Mesenchymal stem cell (in vitro differentiated cells and primary cell): Measurements from ENCODE around the gene KCNJ13.

Experiments
- DNase-seq: peaks from one replicate; pipeline ENCODE4 v3.0.0-alpha.2; 2013
- H2AFZ ChIP-seq: one replicate; pipeline ENCODE4 v1.6.1; 2013; ENCODE audit warnings: low read depth, mild to moderate bottlenecking, control low read depth, inconsistent platforms, low read length, moderate library complexity
- H2AK5ac ChIP-seq: 2 replicates; pipeline ENCODE4 v1.6.1; 2013; ENCODE audit warnings: low read length, moderate library complexity, mild to moderate bottlenecking, inconsistent platforms; ENCODE audit not compliant: severe bottlenecking
- H2BK120ac ChIP-seq: one replicate; pipeline ENCODE4 v1.6.1; 2013; ENCODE audit warnings: low read depth, mild to moderate bottlenecking, inconsistent platforms, low read length, moderate library complexity
- H2BK12ac ChIP-seq, 2 experiments: one replicate each; pipeline ENCODE4 v1.6.1; 2013; ENCODE audit warnings: inconsistent platforms in 2 of 2, low read length in 2 of 2, mild to moderate bottlenecking in 2 of 2, moderate library complexity in 2 of 2, control low read depth in 1 of 2
- H2BK15ac ChIP-seq: one replicate; pipeline ENCODE4 v1.6.1; 2013; ENCODE audit warnings: mild to moderate bottlenecking, low read depth, inconsistent platforms; ENCODE audit not compliant: poor library complexity, severe bottlenecking
- H2BK5ac ChIP-seq: 2 replicates; pipeline ENCODE4 v1.6.1; 2013; ENCODE audit warnings: low read depth, mild to moderate bottlenecking, low read length, control low read depth, inconsistent platforms; ENCODE audit not compliant: poor library complexity, severe bottlenecking
- H3K14ac ChIP-seq, 2 experiments: one replicate each; pipeline ENCODE4 v1.6.1; 2013; ENCODE audit warnings: inconsistent platforms in 2 of 2, low read length in 2 of 2, control low read depth in 1 of 2, mild to moderate bottlenecking in 1 of 2, moderate library complexity in 1 of 2
- H3K18ac ChIP-seq, 2 experiments: one replicate each; pipeline ENCODE4 v1.6.1; 2013; ENCODE audit warnings: inconsistent platforms in 2 of 2, low read length in 2 of 2, control low read depth in 1 of 2, low read depth in 1 of 2, mild to moderate bottlenecking in 1 of 2
- H3K23ac ChIP-seq, 2 experiments: one replicate each; pipeline ENCODE4 v1.6.1; 2013; ENCODE audit warnings: inconsistent platforms in 2 of 2, low read length in 2 of 2, mild to moderate bottlenecking in 2 of 2, moderate library complexity in 2 of 2, control low read depth in 1 of 2
- H3K27ac ChIP-seq: 2 replicates; pipeline ENCODE4 v1.5.1; 2013; ENCODE audit warnings: mild to moderate bottlenecking, moderate library complexity, low read length, control low read depth, inconsistent platforms; ENCODE audit not compliant: poor library complexity, severe bottlenecking
- H3K27me3 ChIP-seq, 2 experiments: 2 replicates each; pipeline versions ENCODE4 v1.6.1 to v1.7.0; 2013; ENCODE audit warnings: low read length in 2 of 2, mild to moderate bottlenecking in 2 of 2, moderate library complexity in 2 of 2, control low read depth in 1 of 2, inconsistent platforms in 1 of 2; ENCODE audit not compliant: control insufficient read depth in 1 of 2, insufficient read depth in 1 of 2
- H3K36me3 ChIP-seq, 2 experiments: 2 replicates each; pipeline versions ENCODE4 v1.6.1 to v1.7.0; 2013; ENCODE audit warnings: low read length in 2 of 2, control low read depth in 1 of 2, inconsistent platforms in 1 of 2, low read depth in 1 of 2, mild to moderate bottlenecking in 1 of 2; ENCODE audit not compliant: insufficient read depth in 2 of 2, control insufficient read depth in 1 of 2
- H3K4ac ChIP-seq, 2 experiments: one replicate each; pipeline ENCODE4 v1.6.1; 2013; ENCODE audit warnings: inconsistent platforms in 2 of 2, low read length in 2 of 2, mild to moderate bottlenecking in 2 of 2, moderate library complexity in 2 of 2, control low read depth in 1 of 2, low read depth in 1 of 2
- H3K4me1 ChIP-seq: 2 replicates; pipeline ENCODE4 v1.6.1; 2013; ENCODE audit warnings: low read depth, low read length, control low read depth; ENCODE audit not compliant: control insufficient read depth, insufficient read depth
- H3K4me2 ChIP-seq: 2 replicates; pipeline ENCODE4 v1.6.1; 2013; ENCODE audit warnings: low read length, mild to moderate bottlenecking, inconsistent platforms; ENCODE audit not compliant: poor library complexity, severe bottlenecking
- H3K4me3 ChIP-seq, 2 experiments: 2 replicates each; pipeline versions ENCODE4 v1.5.1 to v1.7.0; 2013; ENCODE audit warnings: low read length in 2 of 2, mild to moderate bottlenecking in 2 of 2, control low read depth in 1 of 2, low read depth in 1 of 2; ENCODE audit not compliant: insufficient read depth in 1 of 2
- H3K79me1 ChIP-seq: replicated peaks from 2 replicates; pipeline ENCODE4 v1.6.1; 2013; ENCODE audit warnings: mild to moderate bottlenecking, control low read depth, low read length, inconsistent platforms; ENCODE audit not compliant: poor library complexity, severe bottlenecking
- H3K9ac ChIP-seq: 2 replicates; pipeline ENCODE4 v1.7.0; 2013; ENCODE audit warnings: mild to moderate bottlenecking, low read length, moderate library complexity
- H3K9me3 ChIP-seq: 2 replicates; pipeline ENCODE4 v1.7.0; 2013; ENCODE audit warnings: mild to moderate bottlenecking, low read length; ENCODE audit not compliant: control insufficient read depth
- H4K8ac ChIP-seq: one replicate; pipeline ENCODE4 v1.6.1; 2013; ENCODE audit warnings: inconsistent platforms, mild to moderate bottlenecking, low read length, moderate library complexity
- H4K91ac ChIP-seq: one replicate; pipeline ENCODE4 v1.6.1; 2013; ENCODE audit warnings: mild to moderate bottlenecking, low read length, inconsistent platforms
- WGBS: methylation state at CpG from one replicate; pipeline ENCODE4 v1.1.7; 2013; ENCODE audit warnings: mixed read lengths; 5-methylcytosine and 5-hydroxymethylcytosine counted together

Gene KCNJ13

GRCh38 chr2:232773815-232774214 is 2.5 kb downstream of the KCNJ13 start:
- H2BK120ac ChIP-seq, result no peak overlapping the region
- H2AK5ac ChIP-seq, result no peak overlapping the region
- 95% methylated on average over 6 of the region's 9 CpGs for WGBS
- H4K8ac ChIP-seq, result no peak overlapping the region
- no peak overlapping the region for H3K27ac ChIP-seq
- no peak overlapping the region for H3K23ac ChIP-seq
- no peaks in the 10 kb centered on the region for H3K27me3 ChIP-seq
- no peak overlapping the region for H3K14ac ChIP-seq
- no peak overlapping the region for H2BK15ac ChIP-seq
- no peak overlapping the region for H2BK12ac ChIP-seq
- H4K91ac ChIP-seq, result no peak overlapping the region
- peaks cover 3 to 80% of the 10 kb centered on the region in 2 experiments for H3K36me3 ChIP-seq
- H3K9me3 ChIP-seq, result no peaks in the 10 kb centered on the region
- DNase-seq, result no peak
- H3K4me1 ChIP-seq, result no peaks in the 10 kb centered on the region
- H3K4me2 ChIP-seq, result no peak overlapping the region
- no peak overlapping the region for H3K18ac ChIP-seq
- no peak overlapping the region for H2BK5ac ChIP-seq
- H3K9ac ChIP-seq, result no peak overlapping the region
- H3K79me1 ChIP-seq, result peaks cover 16% of the 10 kb centered on the region
- H3K4ac ChIP-seq, result no peak overlapping the region
- no peak overlapping the region for H2AFZ ChIP-seq
- no peak overlapping the region for H3K4me3 ChIP-seq

GRCh38 chr2:232772531-232772930 is 3.8 kb downstream of the KCNJ13 start:
- H3K4me3 ChIP-seq, result no peak overlapping the region
- no peak overlapping the region for H4K8ac ChIP-seq
- no peak overlapping the region for H3K4me2 ChIP-seq
- no peak overlapping the region for H3K27ac ChIP-seq
- H2BK5ac ChIP-seq, result no peak overlapping the region
- no peaks in the 10 kb centered on the region for H3K27me3 ChIP-seq
- H3K9ac ChIP-seq, result no peak overlapping the region
- H3K4me1 ChIP-seq, result no peaks in the 10 kb centered on the region
- H3K14ac ChIP-seq, result no peak overlapping the region
- H2BK12ac ChIP-seq, result no peak overlapping the region
- H3K23ac ChIP-seq, result no peak overlapping the region
- no peak overlapping the region for H2BK120ac ChIP-seq
- H2AK5ac ChIP-seq, result no peak overlapping the region
- H4K91ac ChIP-seq, result no peak overlapping the region
- DNase-seq, result no peak
- H3K79me1 ChIP-seq, result peaks cover 17% of the 10 kb centered on the region
- no peak overlapping the region for H2AFZ ChIP-seq
- H2BK15ac ChIP-seq, result no peak overlapping the region
- H3K18ac ChIP-seq, result no peak overlapping the region
- peaks cover 3 to 80% of the 10 kb centered on the region in 2 experiments for H3K36me3 ChIP-seq
- H3K4ac ChIP-seq, result no peak overlapping the region
- 91% methylated on average over 2 of the region's 2 CpGs for WGBS
- H3K9me3 ChIP-seq, result no peaks in the 10 kb centered on the region

GRCh38 chr2:232771870-232772269 is 4.5 kb downstream of the KCNJ13 start:
- H3K4ac ChIP-seq, result no peak overlapping the region
- WGBS, result 100% methylated on average over 1 of the region's 1 CpG

GRCh38 chr2:232770207-232770606 is 6.2 kb downstream of the KCNJ13 start:
- H2BK15ac ChIP-seq, result no peak overlapping the region
- no peaks in the 10 kb centered on the region for H3K4me1 ChIP-seq
- no peaks in the 10 kb centered on the region for H3K9me3 ChIP-seq
- H3K23ac ChIP-seq, result no peak overlapping the region
- no peak overlapping the region for H3K27ac ChIP-seq
- H4K91ac ChIP-seq, result no peak overlapping the region
- H2BK5ac ChIP-seq, result no peak overlapping the region
- H2AFZ ChIP-seq, result no peak overlapping the region
- H2BK120ac ChIP-seq, result no peak overlapping the region
- H3K18ac ChIP-seq, result no peak overlapping the region
- H3K79me1 ChIP-seq, result peaks cover 15% of the 10 kb centered on the region
- no peak overlapping the region for H3K9ac ChIP-seq
- no peak overlapping the region for H4K8ac ChIP-seq
- peaks cover 3 to 84% of the 10 kb centered on the region in 2 experiments for H3K36me3 ChIP-seq
- H3K4ac ChIP-seq, result no peak overlapping the region
- no peak overlapping the region for H3K4me3 ChIP-seq
- no peaks in the 10 kb centered on the region for H3K27me3 ChIP-seq
- DNase-seq, result no peak
- H2AK5ac ChIP-seq, result no peak overlapping the region
- no peak overlapping the region for H3K4me2 ChIP-seq
- no peak overlapping the region for H3K14ac ChIP-seq
- H2BK12ac ChIP-seq, result no peak overlapping the region

More at GRCh38 chr2:232771870-232772269, 4.5 kb downstream of the KCNJ13 start:
- Histone ChIP-seq H2BK15ac (no peak overlapping the region), H3K4me1 (no peaks in the 10 kb centered on the region), H3K79me1 (peaks cover 17% of the 10 kb centered on the region), H3K4me2 (no peak overlapping the region), H2BK5ac (no peak overlapping the region), H3K9ac (no peak overlapping the region), H3K27me3 (no peaks in the 10 kb centered on the region), H2BK12ac (no peak overlapping the region), H3K14ac (no peak overlapping the region), H2BK120ac (no peak overlapping the region), H2AK5ac (no peak overlapping the region), H3K18ac (no peak overlapping the region), H4K8ac (no peak overlapping the region), H3K27ac (no peak overlapping the region), H4K91ac (no peak overlapping the region), H3K9me3 (no peaks in the 10 kb centered on the region), H3K4me3 (no peak overlapping the region), H3K36me3 (peaks cover 3 to 82% of the 10 kb centered on the region in 2 experiments), H3K23ac (no peak overlapping the region), H2AFZ (no peak overlapping the region)
- DNase-seq, result no peak
